ENCODE measurements around the gene KRT85.

DNA sequence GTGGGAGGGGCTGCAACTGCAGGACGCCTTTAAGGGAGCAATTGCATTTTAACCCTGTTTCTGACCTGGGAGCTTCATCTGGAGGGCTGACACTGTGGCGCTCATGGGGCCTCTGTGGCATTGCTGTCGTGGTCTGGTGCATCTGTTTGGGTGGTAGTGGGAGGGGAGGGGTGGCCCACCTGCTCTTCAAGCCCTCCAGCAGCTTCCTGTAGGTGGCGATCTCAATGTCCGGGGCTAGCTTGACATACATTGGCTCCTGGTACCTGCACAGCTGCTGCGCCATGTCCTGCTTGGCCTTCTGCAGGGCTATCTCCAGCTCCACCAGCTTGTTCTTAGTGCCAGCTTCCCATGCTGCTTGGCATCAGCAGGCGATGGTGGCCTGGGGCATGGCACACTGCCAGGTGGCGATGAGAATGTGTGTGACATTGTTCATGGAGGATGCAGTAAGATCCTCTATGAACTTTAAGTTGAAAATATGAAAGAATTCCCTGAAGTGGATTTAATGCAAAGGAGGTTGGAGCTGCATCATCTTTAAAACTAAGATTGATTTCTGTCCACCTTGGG, 46.6 kb upstream of the KRT85 start:
- TF ChIP-seq POLR2A (IDR thresholded peaks at IDR 0.05; ENCODE audit: low read length) (no peak), GATA1 (IDR thresholded peaks at IDR 0.05; ENCODE audit: low read depth, low read length) (no peak)
